Measurements from ENCODE around the gene SPG7.

- TF ChIP-seq POLR2A (IDR thresholded peaks at IDR 0.05) (no peak), CTCF (IDR thresholded peaks at IDR 0.05) (no peak)
These were observed 90.0 kb downstream of the SPG7 start for GRCh38 chr16:89598199-89598598.
